Measurements from ENCODE around the gene GABARAP.
A peak's percentile ranks its signal among the peaks of the same experiment; 100 is the strongest.

The GABARAP gene

GRCh38 chr17:7219229-7219811 is 22.9 kb downstream of the GABARAP start (continued):
- peak; percentile 51 for TF ChIP-seq PATZ1 (tag by site-specific recombination; IDR thresholded peaks at IDR 0.05)
- TF ChIP-seq ZNF2 (tag by site-specific recombination; IDR thresholded peaks at IDR 0.05), result 0 out of 2 replicates have a peak, but pooled peaks have one; percentile 47
- peak; percentile 62 for TF ChIP-seq PRDM1 (tag by site-specific recombination; IDR thresholded peaks at IDR 0.05)
- peak; percentile 59 for TF ChIP-seq SP2 (tag by site-specific recombination; IDR thresholded peaks at IDR 0.05)
- TF ChIP-seq WT1 (tag by site-specific recombination; IDR thresholded peaks at IDR 0.05), result peak; percentile 43; the same call in 1 of the 2 replicates
- no peak for TF ChIP-seq ZNF791 (tag by site-specific recombination; IDR thresholded peaks at IDR 0.05)
- TF ChIP-seq ZNF777 (tag by site-specific recombination; IDR thresholded peaks at IDR 0.05; ENCODE audit: borderline replicate concordance), result peak; percentile 66; the same call in 1 of the 2 replicates
- TF ChIP-seq ZNF248 (tag by site-specific recombination; IDR thresholded peaks at IDR 0.05), result no peak
- TF ChIP-seq ZNF449 (tag by site-specific recombination; IDR thresholded peaks at IDR 0.05), result no peak
- no peak for TF ChIP-seq ZNF350 (tag by site-specific recombination; IDR thresholded peaks at IDR 0.05)
- TF ChIP-seq MYNN (tag by site-specific recombination; IDR thresholded peaks at IDR 0.05; ENCODE audit: borderline replicate concordance), result no peak
- TF ChIP-seq ZNF221 (tag by site-specific recombination; IDR thresholded peaks at IDR 0.05; ENCODE audit: borderline replicate concordance), result no peak
- TF ChIP-seq ZNF366 (tag by site-specific recombination; conservative IDR thresholded peaks at IDR 0.05), result peak; percentile 58; the same call in 1 of the 2 replicates
- no peak for TF ChIP-seq SETDB1 (IDR thresholded peaks at IDR 0.05; ENCODE audit: insufficient read length, low read length)
- no peak for TF ChIP-seq ZSCAN16 (tag by site-specific recombination; IDR thresholded peaks at IDR 0.05)
- no peak for TF ChIP-seq ZNF670 (tag by site-specific recombination; IDR thresholded peaks at IDR 0.05; ENCODE audit: low read depth)
- TF ChIP-seq ZNF138 (tag by site-specific recombination; IDR thresholded peaks at IDR 0.05; ENCODE audit: borderline replicate concordance), result no peak
- peak; percentile 34; the same call in 1 of the 2 replicates for TF ChIP-seq ZNF341 (tag by site-specific recombination; IDR thresholded peaks at IDR 0.05; ENCODE audit: low read depth)
- no peak for TF ChIP-seq ZNF23 (tag by site-specific recombination; IDR thresholded peaks at IDR 0.05; ENCODE audit: borderline replicate concordance)
- TF ChIP-seq ZNF211 (tag by site-specific recombination; IDR thresholded peaks at IDR 0.05; ENCODE audit: low read depth), result no peak
- no peak for TF ChIP-seq ZNF610 (tag by site-specific recombination; IDR thresholded peaks at IDR 0.05; ENCODE audit: borderline replicate concordance)
- no peak for TF ChIP-seq ZNF843 (tag by site-specific recombination; IDR thresholded peaks at IDR 0.05)

- POLR2A ChIA-PET, result interaction anchor here (1.5 to 9.8 kb wide), 3 partner anchors 18 to 183 kb away, joined by 6 to 284 read pairs (median 7); partner anchors contain the start of genes DVL2, GABARAP, PHF23 and SLC16A13
- Histone ChIP-seq H3K4me1 (ENCODE audit: control insufficient read depth, insufficient read depth, low read length) (peaks cover 8% of the 10 kb centered on the region), H3K27ac (ENCODE audit: extremely low read depth, low read depth, low read length) (no peak overlapping the region; the same call in 1 of the 2 replicates), H3K9me3 (ENCODE audit: control insufficient read depth, insufficient read depth, low read depth, low read length) (no peaks in the 10 kb centered on the region), H3K36me3 (ENCODE audit: control insufficient read depth in 2 of 2, insufficient read depth in 1 of 2, low read length in 2 of 2) (peaks cover 7 to 29% of the 10 kb centered on the region in 2 experiments; a peak in 2 of 3 replicates), H3K4me3 (ENCODE audit: low read depth, low read length) (no peak overlapping the region)
- CTCF ChIA-PET, result interaction anchor here (0.6 to 4.2 kb wide), 5 partner anchors 11 to 173 kb away, joined by 3 to 34 read pairs (median 5); partner anchors contain the start of genes GABARAP and PHF23
- TF ChIP-seq KLF1 (tag by site-specific recombination; IDR thresholded peaks at IDR 0.05) (no peak), ZNF148 (tag by site-specific recombination; IDR thresholded peaks at IDR 0.05; ENCODE audit: borderline replicate concordance) (no peak), ZBTB21 (tag by site-specific recombination; IDR thresholded peaks at IDR 0.05) (no peak), ZNF776 (tag by site-specific recombination; IDR thresholded peaks at IDR 0.05; ENCODE audit: borderline replicate concordance) (no peak), ZSCAN18 (tag by site-specific recombination; IDR thresholded peaks at IDR 0.05) (no peak), INSM2 (tag by site-specific recombination; IDR thresholded peaks at IDR 0.05) (no peak), WT1 (tag by site-specific recombination; IDR thresholded peaks at IDR 0.05) (no peak)
Measured at GRCh38 chr17:7218758-7219157, 23.5 kb downstream of the GABARAP start.
